CD4-positive, CD25-positive, alpha-beta regulatory T cell (primary cell): ENCODE results near the gene IQGAP1. TPM values are rescaled to one million over a fixed set of nuclear protein-coding genes. Genes with fewer than 3 reads are reported as not detected.
"Not testable (repeated sequence)": the region's sequence is repeated elsewhere in the genome, so short reads cannot be mapped to it uniquely, and the experiment has no call there.

Experiments
- ATAC-seq, 2 donors: fragments of 150-1000 bp; cut with Tn5 transposase; one replicate each; pipeline ENCODE4 v1.10.0; 2021; ENCODE audit warnings: low read depth in 2 of 2, moderate number of reproducible peaks in 2 of 2, moderate library complexity in 1 of 2
- DNase-seq, 3 donors: peaks; one replicate each; pipeline versions ENCODE4 v3.0.0 to v3.0.0-alpha.2; 2012 to 2022; ENCODE audit warnings: mixed read lengths in 1 of 3
- H3K27ac ChIP-seq: one replicate; pipeline ENCODE4 v1.7.0; 2013; ENCODE audit warnings: mild to moderate bottlenecking, low read length; ENCODE audit not compliant: insufficient read depth, poor library complexity, severe bottlenecking
- H3K27me3 ChIP-seq: one replicate; pipeline ENCODE4 v1.7.0; 2013; ENCODE audit warnings: low read length; ENCODE audit not compliant: control insufficient read depth, insufficient read depth
- H3K36me3 ChIP-seq: one replicate; pipeline ENCODE4 v1.7.0; 2013; ENCODE audit warnings: mild to moderate bottlenecking, low read length, moderate library complexity; ENCODE audit not compliant: control insufficient read depth, insufficient read depth
- H3K4me1 ChIP-seq: 2 replicates; pipeline ENCODE4 v1.7.0; 2013; ENCODE audit warnings: mild to moderate bottlenecking, low read length; ENCODE audit not compliant: insufficient read depth, control insufficient read depth, poor library complexity, severe bottlenecking
- H3K4me3 ChIP-seq: one replicate; pipeline ENCODE4 v1.7.0; 2013; ENCODE audit warnings: low read depth, mild to moderate bottlenecking, low read length, moderate library complexity
- H3K9me3 ChIP-seq, 2 experiments: 1 replicate in 1 of 2; 2 replicates in 1 of 2; pipeline ENCODE4 v1.7.0; 2013; ENCODE audit warnings: low read length in 2 of 2, mild to moderate bottlenecking in 1 of 2, moderate library complexity in 1 of 2; ENCODE audit not compliant: control insufficient read depth in 2 of 2
- H3K27ac Mint-ChIP-seq, 3 donors: one replicate each; pipeline ENCODE4 v1.8.0; 2020 to 2022; ENCODE audit warnings: mild to moderate bottlenecking in 3 of 3, mixed read lengths in 3 of 3, moderate library complexity in 2 of 3
- H3K27me3 Mint-ChIP-seq: one replicate; pipeline ENCODE4 v1.8.0; 2022; ENCODE audit warnings: mild to moderate bottlenecking, mixed read lengths
- H3K36me3 Mint-ChIP-seq: one replicate; pipeline ENCODE4 v1.8.0; 2020; ENCODE audit warnings: mixed read lengths
- H3K4me1 Mint-ChIP-seq, 4 donors: one replicate each; pipeline ENCODE4 v1.8.0; 2020 to 2022; ENCODE audit warnings: mixed read lengths in 4 of 4, mild to moderate bottlenecking in 1 of 4
- H3K4me3 Mint-ChIP-seq, 4 donors: one replicate each; pipeline ENCODE4 v1.8.0; 2020 to 2022; ENCODE audit warnings: mild to moderate bottlenecking in 4 of 4, mixed read lengths in 4 of 4, moderate library complexity in 3 of 4
- H3K9me3 Mint-ChIP-seq, 7 donors: one replicate each; pipeline ENCODE4 v1.8.0; 2020 to 2022; ENCODE audit warnings: mixed read lengths in 7 of 7, mild to moderate bottlenecking in 3 of 7, moderate library complexity in 2 of 7
- polyA plus RNA-seq, 4 donors: library from polyadenylated mRNA; unstranded; fragments of 300-500 nt; fragmentation: Illumina TruSeq; gene quantifications; one replicate each; pipeline ENCODE4 v1.2.3, GENCODE V29; 2021
- total RNA-seq: library from RNA; stranded (reverse); gene quantifications from one replicate; pipeline ENCODE4 v1.2.3, GENCODE V29; 2022

Gene IQGAP1
- total and polyA plus RNA-seq, 5 donors from 2014 or later = 98.2 to 198 (median 144) TPM

DNA sequence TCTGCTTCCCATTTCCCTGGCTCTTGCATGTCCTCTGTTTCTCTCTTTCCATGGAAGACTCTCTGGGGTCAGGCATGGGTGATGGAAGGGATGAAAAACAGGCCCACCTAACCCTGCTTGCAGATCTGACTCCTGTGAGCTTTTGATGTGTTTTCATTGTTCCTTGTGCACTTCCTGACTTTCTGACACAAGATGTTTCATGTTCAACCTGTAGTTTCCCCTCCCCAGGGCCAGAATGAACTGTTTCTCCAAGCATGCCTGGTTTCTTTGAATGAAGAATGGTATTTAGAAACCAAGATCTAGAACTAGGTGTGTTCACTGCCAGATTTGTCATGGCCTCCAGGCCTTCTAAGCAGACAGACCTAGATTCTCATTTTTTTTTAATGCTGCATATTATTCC lies 105.6 kb downstream of the IQGAP1 start:
- no peak overlapping the region for H3K4me3 ChIP-seq
- Mint-ChIP-seq H3K4me1 (peaks cover 6 to 20% (median 13%) of the 10 kb centered on the region in 4 donors), H3K27ac (peak overlapping the region in 2 of 3 donors; percentile 85 to 88), H3K27me3 (no peaks in the 10 kb centered on the region), H3K36me3 (peaks cover 65% of the 10 kb centered on the region), H3K9me3 (no peaks in the 10 kb centered on the region), H3K4me3 (no peak overlapping the region)
- no peak for DNase-seq
- H3K4me1 ChIP-seq = no peaks in the 10 kb centered on the region
- H3K27ac ChIP-seq = no peak overlapping the region
- H3K27me3 ChIP-seq = no peaks in the 10 kb centered on the region
- no peaks in the 10 kb centered on the region for H3K9me3 ChIP-seq
- H3K36me3 ChIP-seq = peaks cover 97% of the 10 kb centered on the region
- ATAC-seq = no peak

DNA sequence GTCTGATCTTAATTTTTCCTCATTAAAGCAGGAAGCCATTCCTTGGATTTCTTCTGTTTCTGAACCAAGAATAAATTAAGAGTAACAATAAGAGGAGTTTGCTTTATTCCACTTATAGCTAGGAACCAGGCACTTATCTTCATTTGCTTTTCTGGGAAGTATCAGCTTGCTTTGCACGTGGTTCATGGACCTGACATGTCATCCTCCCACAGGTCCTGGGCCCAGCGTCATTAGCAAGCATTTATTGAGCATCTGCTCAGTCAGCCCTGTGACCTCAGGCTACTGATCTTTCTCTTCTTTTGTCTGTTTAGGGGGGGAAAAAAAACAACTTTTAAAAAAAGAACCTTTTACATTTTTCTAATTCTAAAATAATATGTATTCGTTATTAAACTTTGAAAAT lies 107.0 kb downstream of the IQGAP1 start:
- no peak for ATAC-seq
- no peak overlapping the region for H3K4me3 ChIP-seq
- peak overlapping the region in 1 of 3 donors; percentile 26 for H3K27ac Mint-ChIP-seq
- H3K4me3 Mint-ChIP-seq = no peak overlapping the region
- no peak overlapping the region for H3K27ac ChIP-seq
- peaks cover 97% of the 10 kb centered on the region for H3K36me3 ChIP-seq
- no peaks in the 10 kb centered on the region for H3K9me3 Mint-ChIP-seq
- H3K4me1 Mint-ChIP-seq = peaks cover 6 to 20% (median 12%) of the 10 kb centered on the region in 4 donors
- H3K4me1 ChIP-seq = no peaks in the 10 kb centered on the region
- H3K27me3 ChIP-seq = no peaks in the 10 kb centered on the region
- H3K9me3 ChIP-seq = no peaks in the 10 kb centered on the region
- no peaks in the 10 kb centered on the region for H3K27me3 Mint-ChIP-seq
- peaks cover 61% of the 10 kb centered on the region for H3K36me3 Mint-ChIP-seq
- no peak for DNase-seq

DNA sequence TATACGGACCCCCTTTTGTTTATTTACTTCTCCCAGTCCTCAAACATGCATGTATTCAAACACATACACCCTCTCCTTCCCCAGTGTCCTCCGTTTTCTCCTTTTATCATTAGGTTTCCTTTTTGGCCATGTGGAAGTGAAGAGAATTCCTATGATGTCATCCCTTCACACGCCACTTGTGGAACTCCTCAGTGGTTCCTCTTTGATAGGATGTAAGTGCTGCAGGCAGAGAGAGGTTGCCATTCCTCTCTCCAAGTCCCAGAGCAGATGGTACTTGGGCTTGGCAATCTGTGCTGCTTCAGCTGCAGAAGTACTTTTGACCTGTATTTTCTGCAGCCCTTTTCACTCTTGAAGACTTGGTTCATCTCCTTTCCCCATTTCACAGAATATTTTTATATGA lies 108.7 kb downstream of the IQGAP1 start:
- no peaks in the 10 kb centered on the region for H3K27me3 ChIP-seq
- no peak overlapping the region for H3K27ac Mint-ChIP-seq
- peaks cover 97% of the 10 kb centered on the region for H3K36me3 ChIP-seq
- H3K4me3 ChIP-seq = no peak overlapping the region
- DNase-seq = no peak
- no peak for ATAC-seq
- no peak overlapping the region for H3K4me3 Mint-ChIP-seq
- peaks cover 57% of the 10 kb centered on the region for H3K36me3 Mint-ChIP-seq
- H3K27me3 Mint-ChIP-seq = no peaks in the 10 kb centered on the region
- H3K9me3 Mint-ChIP-seq = no peaks in the 10 kb centered on the region
- no peaks in the 10 kb centered on the region for H3K4me1 ChIP-seq
- no peak overlapping the region for H3K27ac ChIP-seq
- no peaks in the 10 kb centered on the region for H3K9me3 ChIP-seq
- peaks cover 6 to 20% (median 13%) of the 10 kb centered on the region in 4 donors for H3K4me1 Mint-ChIP-seq

DNA sequence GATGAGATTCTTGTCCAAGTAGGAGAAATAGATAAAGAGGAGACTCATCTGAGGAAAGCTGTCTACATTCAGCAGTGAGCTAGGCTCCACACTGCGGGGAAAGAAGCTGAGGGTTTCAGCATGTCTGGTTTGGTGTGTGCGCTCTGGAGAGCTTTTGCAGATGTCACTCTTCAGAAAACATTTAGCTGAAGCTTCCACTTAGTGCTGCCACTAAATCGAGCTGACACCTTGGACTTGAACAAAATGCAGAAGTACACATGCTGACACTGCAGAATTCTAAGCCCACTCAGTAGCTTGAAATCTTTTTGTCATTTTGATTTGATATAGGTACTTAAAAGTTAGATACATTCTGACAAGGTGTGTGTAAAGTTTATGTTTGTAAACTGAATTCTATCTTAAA lies 109.3 kb downstream of the IQGAP1 start:
- Histone ChIP-seq H3K36me3 (peaks cover 96% of the 10 kb centered on the region), H3K4me1 (no peaks in the 10 kb centered on the region), H3K4me3 (no peak overlapping the region), H3K27me3 (no peaks in the 10 kb centered on the region), H3K9me3 (no peaks in the 10 kb centered on the region), H3K27ac (no peak overlapping the region)
- H3K27ac Mint-ChIP-seq = peak overlapping the region in 1 of 3 donors; percentile 66
- H3K4me1 Mint-ChIP-seq = peaks cover 6 to 23% (median 14%) of the 10 kb centered on the region in 4 donors
- H3K4me3 Mint-ChIP-seq = no peak overlapping the region
- H3K36me3 Mint-ChIP-seq = peaks cover 56% of the 10 kb centered on the region
- H3K9me3 Mint-ChIP-seq = no peaks in the 10 kb centered on the region
- H3K27me3 Mint-ChIP-seq = no peaks in the 10 kb centered on the region
- ATAC-seq = no peak
- no peak for DNase-seq

DNA sequence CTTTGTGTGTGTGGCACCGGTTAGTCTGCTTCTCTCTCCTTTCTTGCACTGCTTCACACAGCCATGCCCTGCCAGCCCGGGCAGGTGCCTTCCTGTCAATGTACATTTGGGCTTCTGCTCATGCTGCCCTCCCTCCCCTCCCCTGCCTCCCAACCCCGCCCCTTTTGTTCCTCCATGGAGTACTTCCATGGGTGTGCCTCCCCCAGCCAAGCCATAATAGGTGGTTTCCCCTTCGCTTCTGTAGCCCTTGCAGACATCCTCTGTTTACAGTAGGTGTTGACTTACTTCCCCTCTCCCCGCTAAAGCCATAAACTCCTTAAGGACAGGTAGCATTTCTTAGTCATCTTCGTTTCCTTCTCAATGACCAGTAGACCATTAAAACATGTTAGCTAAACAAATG lies 109.9 kb downstream of the IQGAP1 start:
- no peak for DNase-seq
- Mint-ChIP-seq H3K9me3 (no peaks in the 10 kb centered on the region), H3K27ac (no peak overlapping the region), H3K4me3 (no peak overlapping the region), H3K27me3 (no peaks in the 10 kb centered on the region), H3K36me3 (peaks cover 53% of the 10 kb centered on the region), H3K4me1 (peaks cover 6 to 20% (median 14%) of the 10 kb centered on the region in 4 donors)
- Histone ChIP-seq H3K36me3 (peaks cover 93% of the 10 kb centered on the region), H3K9me3 (no peaks in the 10 kb centered on the region), H3K27ac (no peak overlapping the region), H3K27me3 (no peaks in the 10 kb centered on the region), H3K4me3 (no peak overlapping the region), H3K4me1 (no peaks in the 10 kb centered on the region)
- no peak for ATAC-seq

DNA sequence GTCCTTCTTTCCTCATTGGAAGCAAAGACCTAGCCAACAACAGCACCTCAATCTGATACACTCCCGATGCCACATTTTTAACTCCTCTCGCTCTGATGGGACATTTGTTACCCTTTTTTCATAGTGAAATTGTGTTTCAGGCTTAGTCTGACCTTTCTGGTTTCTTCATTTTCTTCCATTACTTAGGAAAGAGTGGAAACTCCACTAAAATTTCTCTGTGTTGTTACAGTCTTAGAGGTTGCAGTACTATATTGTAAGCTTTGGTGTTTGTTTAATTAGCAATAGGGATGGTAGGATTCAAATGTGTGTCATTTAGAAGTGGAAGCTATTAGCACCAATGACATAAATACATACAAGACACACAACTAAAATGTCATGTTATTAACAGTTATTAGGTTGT lies 112.1 kb downstream of the IQGAP1 start:
- Histone ChIP-seq H3K27ac (no peak overlapping the region), H3K36me3 (peaks cover 72% of the 10 kb centered on the region), H3K4me1 (no peaks in the 10 kb centered on the region), H3K27me3 (no peaks in the 10 kb centered on the region), H3K9me3 (no peaks in the 10 kb centered on the region), H3K4me3 (no peak overlapping the region)
- DNase-seq (no peak), ATAC-seq (no peak)
- Mint-ChIP-seq H3K4me1 (peaks cover 0 to 5% (median 4%) of the 10 kb centered on the region in 4 donors), H3K9me3 (no peaks in the 10 kb centered on the region), H3K4me3 (no peak overlapping the region), H3K36me3 (peaks cover 37% of the 10 kb centered on the region), H3K27me3 (no peaks in the 10 kb centered on the region), H3K27ac (peak overlapping the region in 2 of 3 donors; percentile 7 to 69)

DNA sequence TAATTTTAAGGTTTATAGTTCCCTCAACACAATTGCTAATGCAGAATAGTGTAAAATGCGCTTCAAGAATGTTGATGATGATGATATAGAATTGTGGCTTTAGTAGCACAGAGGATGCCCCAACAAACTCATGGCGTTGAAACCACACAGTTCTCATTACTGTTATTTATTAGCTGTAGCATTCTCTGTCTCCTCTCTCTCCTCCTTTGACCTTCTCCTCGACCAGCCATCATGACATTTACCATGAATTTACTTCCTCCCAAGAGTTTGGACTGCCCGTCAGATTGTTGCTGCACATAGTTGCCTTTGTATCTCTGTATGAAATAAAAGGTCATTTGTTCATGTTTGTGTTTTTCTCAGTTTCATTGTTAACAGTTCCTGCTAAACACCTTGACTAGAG lies 113.9 kb downstream of the IQGAP1 start:
- H3K36me3 Mint-ChIP-seq = peaks cover 30% of the 10 kb centered on the region
- no peak for DNase-seq
- H3K27ac Mint-ChIP-seq = no peak overlapping the region
- H3K4me3 Mint-ChIP-seq = no peak overlapping the region
- ATAC-seq = no peak
- Histone ChIP-seq H3K4me1 (no peaks in the 10 kb centered on the region), H3K27ac (no peak overlapping the region), H3K4me3 (no peak overlapping the region), H3K27me3 (no peaks in the 10 kb centered on the region), H3K9me3 (no peaks in the 10 kb centered on the region), H3K36me3 (peaks cover 55% of the 10 kb centered on the region)
- H3K9me3 Mint-ChIP-seq = no peaks in the 10 kb centered on the region
- peaks cover 0 to 5% (median 4%) of the 10 kb centered on the region in 4 donors for H3K4me1 Mint-ChIP-seq
- no peaks in the 10 kb centered on the region for H3K27me3 Mint-ChIP-seq

DNA sequence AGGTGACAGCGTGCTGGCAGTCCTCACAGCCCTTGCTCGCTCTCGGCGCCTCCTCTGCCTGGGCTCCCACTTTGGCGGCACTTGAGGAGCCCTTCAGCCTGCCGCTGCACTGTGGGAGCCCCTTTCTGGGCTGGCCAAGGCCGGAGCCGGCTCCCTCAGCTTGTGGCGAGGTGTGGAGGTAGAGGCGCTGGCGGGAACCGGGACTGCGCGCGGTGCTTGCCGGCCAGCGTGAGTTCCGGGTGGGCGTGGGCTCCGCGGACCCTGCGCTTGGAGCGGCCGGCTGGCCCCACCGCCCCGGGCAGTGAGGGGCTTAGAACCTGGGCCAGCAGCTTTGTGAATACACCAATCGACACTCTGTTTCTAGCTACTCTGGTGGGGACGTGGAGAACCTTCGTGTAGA lies 122.7 kb downstream of the IQGAP1 start:
- H3K4me3 ChIP-seq, H3K27me3 ChIP-seq, H3K27ac ChIP-seq, DNase-seq, H3K4me1 ChIP-seq, H3K36me3 Mint-ChIP-seq, H3K27me3 Mint-ChIP-seq, ATAC-seq, H3K36me3 ChIP-seq, H3K9me3 ChIP-seq, H3K9me3 Mint-ChIP-seq: not testable (repeated sequence)
- Mint-ChIP-seq H3K4me1 (peaks cover 0 to 23% (median 10%) of the 10 kb centered on the region in 4 donors), H3K4me3 (peak overlapping the region in 1 of 4 donors; percentile 74), H3K27ac (peak overlapping the region in 2 of 3 donors; percentile 79 to 92)
